NCI-H2081 (cell line): Measurements from ENCODE around the gene CPEB4.

Source experiments
- DNase-seq, 2 experiments: peaks; one replicate each; lab custom pipeline; 2025; lab: John Stamatoyannopoulos, UW

The CPEB4 gene

GRCh38 chr5:173973616-173973969, 85.4 kb downstream of the CPEB4 start:
- peak in 1 of 2 experiments; percentile 8 for DNase-seq

- DNase-seq: no peak
These were observed 86.6 kb downstream of the CPEB4 start for GRCh38 chr5:173974688-173975239.

- DNase-seq: no peak
These were observed 93.1 kb downstream of the CPEB4 start for GRCh38 chr5:173981185-173981761.

- DNase-seq: no peak
These were observed 96.1 kb downstream of the CPEB4 start for GRCh38 chr5:173984218-173984617.

GRCh38 chr5:173988554-173989431, 100.6 kb downstream of the CPEB4 start, which contains the start of gene C5orf47:
C5orf47 (plus strand) TSS chr5:173989170; CDS start chr5:173989264, 94 bp downstream.
- no peak for DNase-seq

- no peak for DNase-seq
These were observed 101.4 kb downstream of the CPEB4 start for GRCh38 chr5:173989432-173990082.

GRCh38 chr5:173997331-173997730, 109.2 kb downstream of the CPEB4 start:
- no peak for DNase-seq

- no peak for DNase-seq
These were observed 110.4 kb downstream of the CPEB4 start for GRCh38 chr5:173998531-173998930.

GRCh38 chr5:174000076-174000475, 111.9 kb downstream of the CPEB4 start:
- no peak for DNase-seq

- DNase-seq: no peak
These were observed 115.6 kb downstream of the CPEB4 start for GRCh38 chr5:174003795-174004194.

- DNase-seq: no peak
These were observed 120.8 kb downstream of the CPEB4 start for GRCh38 chr5:174008922-174009321.

GRCh38 chr5:174010365-174010764, 122.2 kb downstream of the CPEB4 start:
- no peak for DNase-seq

GRCh38 chr5:174011441-174011840, 123.3 kb downstream of the CPEB4 start:
- no peak for DNase-seq
